GM23248 (cell line): ENCODE measurements around the gene SLC1A3.

Experiments used
- EZH2 ChIP-seq: fragments of 200-600 bp; sonication (generic); IDR thresholded peaks from 2 replicates; pipeline ENCODE4 v1.6.1; 2018; ENCODE audit warnings: antibody characterized with exemption, mild to moderate bottlenecking; ENCODE audit not compliant: insufficient read depth, poor library complexity, severe bottlenecking
- EZH2phosphoT487 ChIP-seq: fragments of 200-600 bp; sonication (generic); IDR thresholded peaks from 2 replicates; pipeline ENCODE4 v1.6.1; 2018; ENCODE audit warnings: antibody characterized with exemption, moderate library complexity, mild to moderate bottlenecking, low read depth; ENCODE audit not compliant: insufficient read depth

DNA sequence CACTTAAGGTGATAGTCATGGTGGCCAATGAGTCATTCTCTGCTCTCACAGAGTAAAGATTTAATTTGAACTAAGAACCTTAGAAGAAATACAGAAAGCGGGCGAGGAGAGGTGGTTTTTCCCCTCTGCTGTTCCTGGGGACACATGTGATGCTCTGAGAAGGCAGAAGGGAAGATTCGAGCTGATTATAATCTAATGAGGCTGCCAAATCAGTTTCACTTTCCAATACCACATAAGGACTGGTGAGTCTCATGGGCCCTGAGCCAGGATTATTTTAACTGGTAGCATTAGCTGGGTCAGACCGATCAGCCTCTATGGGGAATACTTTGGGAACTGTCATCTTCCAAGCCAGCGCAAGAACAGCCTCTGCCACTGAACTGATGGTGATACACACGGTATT lies 116.5 kb downstream of the SLC1A3 start:
- TF ChIP-seq EZH2phosphoT487: no peak
- no peak for TF ChIP-seq EZH2
